Left lung (tissue), 10 donors: ENCODE results near the gene ZNHIT6. TPM values are rescaled to one million over a fixed set of nuclear protein-coding genes. Genes with fewer than 3 reads are reported as not detected.
"Not testable (repeated sequence)": the region's sequence is repeated elsewhere in the genome, so short reads cannot be mapped to it uniquely, and the experiment has no call there.

Source experiments
- ATAC-seq: fragments of 200-7000 bp; cut with Tn5 transposase; one replicate; pipeline ENCODE4 v1.9.1; 2020; ENCODE audit warnings: moderate library complexity
- DNase-seq, 4 donors: peaks; one replicate each; pipeline ENCODE4 v3.0.0-alpha.2; 2013 to 2020
- H3K27ac ChIP-seq, 2 donors: fragments of 200-600 bp; sonication (generic) in 1 of 2; one replicate each; pipeline versions ENCODE4 v1.5.0 to v1.8.0; 2020 to 2021
- H3K27me3 ChIP-seq, 2 donors: fragments of 200-600 bp; sonication (generic) in 1 of 2; one replicate each; pipeline versions ENCODE4 v1.5.0 to v1.8.0; 2020 to 2021
- H3K36me3 ChIP-seq, 2 donors: fragments of 200-600 bp; sonication (generic) in 1 of 2; one replicate each; pipeline versions ENCODE4 v1.5.0 to v1.8.0; 2020 to 2021
- H3K4me1 ChIP-seq, 2 donors: fragments of 200-600 bp; one replicate each; pipeline ENCODE4 v1.8.0; 2021
- H3K4me3 ChIP-seq, 2 donors: fragments of 200-600 bp; sonication (generic) in 1 of 2; one replicate each; pipeline versions ENCODE4 v1.5.0 to v1.8.0; 2020 to 2021; ENCODE audit warnings: mild to moderate bottlenecking in 1 of 2
- H3K9me3 ChIP-seq, 2 donors: fragments of 200-600 bp; sonication (generic) in 1 of 2; one replicate each; pipeline versions ENCODE4 v1.5.0 to v1.8.0; 2020 to 2021
- CTCF ChIP-seq, 2 donors: fragments of 200-600 bp; sonication (generic) in 1 of 2; IDR thresholded peaks; one replicate each; pipeline versions ENCODE4 v1.5.0 to v1.8.0; 2021; ENCODE audit warnings: antibody characterized with exemption in 2 of 2
- intact Hi-C, 2 donors: fragments of 100-400 bp; cut with DNase I; formaldehyde crosslinking; loops; one replicate each; pipeline versions ENCODE4 v1.11.2 to v1.14.2; 2022
- polyA plus RNA-seq, 6 donors: library from polyadenylated mRNA; unstranded; fragments of 120-200 nt; gene quantifications; one replicate each; pipeline ENCODE4 v1.2.1, GENCODE V29; 2013; ENCODE audit not compliant: insufficient read length in 6 of 6
- total RNA-seq, 2 donors: library from RNA; stranded (reverse); fragmentation: NEBNext Ultra II Directional; extraction: Animal tissue kit (Norgen Biotek cat#: 25700); gene quantifications; one replicate each; pipeline ENCODE4 v1.2.1, GENCODE V29; 2021
- donor health status: DM: no; HTN: yes; CAD: no.
- donor health status: DM: no; HTN: no; CAD: no.

The ZNHIT6 gene
- total and polyA plus RNA-seq, 8 donors = 12.2 to 32.2 (median 28.9) TPM

GRCh38 chr1:85652327-85652726 is 55.9 kb downstream of the ZNHIT6 start:
- DNase-seq (no peak), ATAC-seq (no peak)
- Histone ChIP-seq H3K4me3 (no peak overlapping the region), H3K27ac (no peak overlapping the region), H3K27me3 (no peaks in the 10 kb centered on the region), H3K36me3 (peaks cover 0 to 25% of the 10 kb centered on the region in 2 donors), H3K9me3 (peaks cover 0 to 16% of the 10 kb centered on the region in 2 donors), H3K4me1 (no peaks in the 10 kb centered on the region)
- TF ChIP-seq CTCF (IDR thresholded peaks at IDR 0.05) = no peak
- intact Hi-C loops = no loop called here

GRCh38 chr1:85650645-85651044 is 57.6 kb downstream of the ZNHIT6 start:
- intact Hi-C loops = no loop called here
- DNase-seq (no peak), ATAC-seq (no peak)
- Histone ChIP-seq H3K27me3 (no peaks in the 10 kb centered on the region), H3K9me3 (peaks cover 0 to 16% of the 10 kb centered on the region in 2 donors), H3K4me3 (no peak overlapping the region), H3K27ac (no peak overlapping the region), H3K36me3 (peaks cover 0 to 25% of the 10 kb centered on the region in 2 donors), H3K4me1 (no peaks in the 10 kb centered on the region)
- no peak for TF ChIP-seq CTCF (IDR thresholded peaks at IDR 0.05)

GRCh38 chr1:85649591-85649990 is 58.6 kb downstream of the ZNHIT6 start:
- no peak for DNase-seq
- Histone ChIP-seq H3K4me1 (no peaks in the 10 kb centered on the region), H3K4me3 (no peak overlapping the region), H3K27ac (no peak overlapping the region), H3K36me3 (peaks cover 0 to 25% of the 10 kb centered on the region in 2 donors), H3K9me3 (peaks cover 0 to 16% of the 10 kb centered on the region in 2 donors), H3K27me3 (no peaks in the 10 kb centered on the region)
- ATAC-seq = no peak
- TF ChIP-seq CTCF (IDR thresholded peaks at IDR 0.05) = no peak
- intact Hi-C loops = no loop called here

- ATAC-seq, H3K27me3 ChIP-seq, H3K4me3 ChIP-seq, H3K27ac ChIP-seq, intact Hi-C loops, H3K4me1 ChIP-seq, DNase-seq: not testable (repeated sequence)
- Histone ChIP-seq H3K36me3 (peaks cover 0 to 12% of the 10 kb centered on the region in 2 donors), H3K9me3 (peaks cover 0 to 31% of the 10 kb centered on the region in 2 donors)
Observed at GRCh38 chr1:85641598-85642556, 66.4 kb downstream of the ZNHIT6 start.

GRCh38 chr1:85639920-85640319 is 68.3 kb downstream of the ZNHIT6 start:
- H3K27me3 ChIP-seq, H3K27ac ChIP-seq, H3K4me3 ChIP-seq, DNase-seq, H3K4me1 ChIP-seq, ATAC-seq, intact Hi-C loops: not testable (repeated sequence)
- Histone ChIP-seq H3K9me3 (peaks cover 0 to 31% of the 10 kb centered on the region in 2 donors), H3K36me3 (peaks cover 0 to 12% of the 10 kb centered on the region in 2 donors)

GRCh38 chr1:85638412-85638811 is 69.8 kb downstream of the ZNHIT6 start:
- H3K27me3 ChIP-seq = no peaks in the 10 kb centered on the region
- no peak overlapping the region for H3K4me3 ChIP-seq
- peaks cover 0 to 31% of the 10 kb centered on the region in 2 donors for H3K9me3 ChIP-seq
- H3K27ac ChIP-seq = no peak overlapping the region
- ATAC-seq (no peak), DNase-seq (no peak)
- peaks cover 0 to 12% of the 10 kb centered on the region in 2 donors for H3K36me3 ChIP-seq
- no peak for TF ChIP-seq CTCF (IDR thresholded peaks at IDR 0.05)
- H3K4me1 ChIP-seq = no peaks in the 10 kb centered on the region
- intact Hi-C loops = no loop called here
